ENCODE results near the gene MAP4.
A peak's percentile ranks its signal among the peaks of the same experiment; 100 is the strongest.

Gene MAP4

DNA sequence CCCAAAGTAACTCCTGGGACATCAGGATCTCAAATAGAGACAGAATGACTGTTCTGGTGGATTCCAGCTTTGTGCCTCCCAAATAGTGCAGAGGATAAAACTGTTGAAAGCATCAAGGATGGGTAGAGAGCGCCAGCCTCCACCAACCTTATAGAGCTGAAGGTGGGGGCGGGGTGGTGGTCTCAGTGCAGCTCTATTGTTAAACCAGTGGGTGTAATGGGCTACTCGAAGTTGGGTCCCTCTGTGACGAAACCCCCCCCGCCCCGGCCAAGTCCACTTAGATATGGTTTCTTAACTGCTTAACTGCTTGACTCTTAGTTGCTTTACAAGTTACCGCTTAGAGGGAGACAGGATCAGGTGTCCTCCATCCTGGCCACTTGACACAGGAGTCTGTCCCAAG lies 190.6 kb downstream of the MAP4 start:
- DNase-seq: no peak

DNA sequence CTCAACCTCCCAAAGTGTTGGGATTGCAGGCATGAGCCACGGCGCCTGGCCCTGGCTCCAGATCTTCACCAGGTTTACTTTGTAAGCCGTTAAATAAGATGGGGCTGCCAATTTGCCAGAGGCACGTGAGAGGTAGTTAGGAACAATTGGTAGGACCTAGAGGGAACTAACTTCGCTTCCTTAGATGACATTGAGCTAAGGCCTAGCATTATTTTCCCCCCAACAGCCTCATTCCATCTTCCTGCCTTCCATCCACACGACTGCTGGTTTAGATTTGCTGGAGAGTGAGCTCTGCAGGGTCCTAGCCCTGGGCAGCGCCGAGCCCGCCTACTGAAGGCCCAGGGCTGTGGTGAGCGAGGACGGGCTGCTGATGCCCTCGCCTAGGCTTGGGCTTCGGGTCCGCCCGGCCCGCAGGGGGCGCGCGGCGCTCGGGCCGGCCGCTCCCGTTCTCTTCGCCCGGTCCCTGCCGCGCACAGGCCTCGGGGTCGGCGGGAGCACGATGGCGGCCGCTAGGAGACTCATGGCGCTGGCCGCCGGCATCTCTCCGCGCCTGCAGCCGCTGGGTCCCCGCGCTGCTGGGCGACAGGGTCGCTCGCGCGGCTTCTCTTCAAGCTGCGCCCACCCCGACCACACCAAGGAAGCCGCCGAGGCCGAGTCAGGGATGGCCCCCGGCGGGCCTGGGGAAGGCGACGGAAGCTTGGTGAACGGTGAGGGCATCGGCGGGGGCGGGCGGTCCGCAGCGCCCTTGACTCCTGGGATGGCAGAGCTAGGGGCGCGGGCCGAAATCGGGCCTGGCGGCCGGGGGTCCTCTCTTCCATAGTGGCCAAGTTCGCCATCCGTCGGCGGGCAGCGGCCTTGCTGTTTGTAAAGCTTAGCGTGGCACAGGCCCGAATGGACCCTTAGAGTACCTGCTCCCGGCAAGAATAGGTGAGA lies 191.4 kb downstream of the MAP4 start:
- peak; percentile 57 for DNase-seq

DNA sequence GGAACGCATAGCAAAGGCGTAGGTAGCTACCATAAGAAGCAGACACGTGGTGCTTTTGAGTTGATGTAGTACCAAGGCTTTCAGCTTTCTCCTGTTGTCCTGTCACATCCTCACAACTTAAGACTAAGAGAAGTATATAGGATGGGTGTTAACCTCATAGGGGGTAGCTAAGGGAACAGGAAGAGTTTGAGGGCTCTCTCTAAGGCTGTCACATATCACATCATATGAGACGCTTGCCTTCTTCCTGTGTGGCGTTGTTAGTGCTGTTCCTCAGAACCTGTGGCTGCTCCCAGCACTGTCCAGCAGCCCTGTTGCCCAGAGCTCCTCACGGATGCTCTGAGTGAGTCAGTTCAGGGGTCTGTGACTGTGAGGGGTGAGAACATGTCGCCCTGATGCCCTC lies 198.6 kb downstream of the MAP4 start:
- no peak for DNase-seq

DNA sequence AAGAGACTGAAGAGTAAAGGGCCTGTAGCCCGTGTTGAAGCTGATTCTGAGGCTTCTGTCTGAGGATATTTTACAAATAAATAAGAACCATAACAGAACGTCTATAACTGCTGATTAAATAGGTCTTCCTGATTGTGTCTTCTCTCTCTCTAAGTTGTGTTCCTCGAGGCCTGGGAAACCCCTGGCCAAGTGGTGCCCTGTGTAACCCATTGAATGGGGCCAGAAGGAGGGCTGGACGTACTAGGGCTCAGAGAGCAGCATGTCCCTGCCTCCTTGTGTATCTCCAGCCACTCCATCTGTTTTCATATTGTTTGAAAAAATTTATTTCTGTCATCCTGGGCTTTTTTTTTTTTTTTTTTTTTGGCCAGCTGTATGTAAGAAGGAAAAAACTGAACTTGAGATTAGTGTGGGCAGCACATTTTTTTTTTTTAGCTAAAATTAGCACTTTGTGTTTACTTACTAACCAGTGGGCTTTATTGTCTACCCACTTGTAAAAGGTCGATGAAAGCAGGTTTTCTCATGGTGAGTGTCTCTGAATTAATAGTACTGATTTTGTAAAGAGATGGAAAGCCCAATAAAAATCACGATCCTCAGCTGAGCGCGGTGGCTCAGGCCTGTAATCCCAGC lies 202.6 kb downstream of the MAP4 start:
- DNase-seq: no peak

DNA sequence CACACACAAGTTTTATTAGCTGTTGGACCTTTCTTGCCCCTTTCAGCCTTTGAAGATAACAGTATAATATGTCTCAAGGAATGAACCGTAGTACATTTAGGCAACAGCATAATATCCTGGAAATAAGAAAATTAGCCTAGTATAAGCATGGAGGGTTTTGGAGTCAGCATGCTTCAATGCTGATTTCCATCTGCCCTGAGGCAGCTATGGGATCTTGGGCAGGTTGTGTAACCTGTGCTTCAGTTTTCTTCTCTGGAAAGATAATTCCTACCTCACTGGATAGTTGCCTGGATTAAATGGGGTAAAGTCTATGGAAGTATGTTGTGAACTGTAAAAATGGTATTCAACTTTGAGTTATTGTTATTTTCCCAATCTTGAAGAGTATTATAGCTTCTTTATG lies 211.6 kb downstream of the MAP4 start:
- no peak for DNase-seq

DNA sequence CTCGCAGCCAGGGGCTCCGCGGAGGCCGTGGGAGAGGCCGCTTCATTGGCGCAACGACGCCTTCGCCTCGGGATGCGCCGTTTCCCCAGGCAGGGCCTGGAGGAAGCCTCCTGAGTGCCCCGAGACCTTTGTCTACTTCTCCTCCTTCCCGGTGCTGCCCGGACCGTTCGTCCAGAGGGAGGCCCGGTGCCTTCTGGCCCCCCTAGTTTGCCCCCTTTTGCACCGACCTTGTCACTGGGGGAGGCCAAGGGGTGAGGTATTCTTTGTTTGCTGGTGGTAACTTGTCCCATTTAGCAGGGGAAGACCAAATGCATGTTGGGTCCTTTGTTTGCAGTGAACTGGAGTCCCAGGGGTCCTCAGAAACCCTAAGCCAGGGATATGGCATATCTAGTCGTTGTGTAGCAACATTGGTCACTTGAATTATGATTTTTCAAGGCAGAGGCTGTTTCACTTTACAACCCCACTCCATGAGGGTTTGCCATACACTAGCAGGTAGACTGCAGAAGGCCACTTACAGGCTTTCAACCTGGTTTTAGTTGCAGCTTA lies 212.7 kb downstream of the MAP4 start:
- no peak for DNase-seq

DNA sequence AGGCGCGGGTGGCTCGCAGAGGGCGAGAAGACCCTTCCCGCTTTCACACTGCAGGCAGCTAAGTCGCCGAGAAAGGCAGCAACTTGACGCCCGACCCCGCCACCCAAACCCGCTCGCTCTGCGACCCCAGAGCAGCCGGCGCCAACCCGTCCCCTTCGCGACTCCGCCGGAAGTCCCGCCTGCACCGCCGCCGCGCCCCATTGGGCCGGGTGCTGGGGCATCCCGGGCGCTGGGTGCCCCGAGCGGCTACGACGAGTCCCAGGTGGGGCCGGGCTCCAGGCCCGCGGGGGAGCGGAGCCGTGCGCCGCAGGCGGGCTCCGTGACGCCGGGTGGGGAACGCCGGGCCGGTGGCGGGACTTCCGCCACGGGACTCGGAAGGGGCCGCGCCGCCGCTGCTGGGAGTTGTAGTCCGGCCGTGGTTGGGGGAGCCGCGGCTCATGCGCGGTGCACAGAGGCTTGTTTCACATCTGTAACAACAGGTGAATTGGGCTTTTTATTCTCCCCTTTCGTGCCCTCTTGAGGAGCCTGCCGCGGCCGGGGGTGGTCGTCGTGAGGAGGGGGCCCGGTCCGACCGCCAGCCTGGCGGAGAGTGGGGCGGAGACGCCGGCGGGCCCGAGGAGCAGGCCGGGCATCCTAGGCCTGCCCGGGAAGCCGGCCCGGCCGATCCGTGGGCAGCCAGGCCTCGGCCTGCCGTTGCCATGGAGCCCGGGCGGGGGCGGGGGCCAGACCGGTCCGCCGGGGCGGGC lies 213.3 kb downstream of the MAP4 start, which contains the start of gene DHX30:
DHX30 (plus strand) TSS at position 405 of the 746 bp plus-strand sequence. CDS start 7,546 bp downstream, outside the sequence.
- peak; percentile 31 for DNase-seq

All from NCI-H1048 (cell line).